CD4-positive, alpha-beta T cell treated with Interleukin-21 for 1 hour (primary cell): ENCODE results near the gene UST.

Experiments used
- DNase-seq: peaks from one replicate; pipeline ENCODE4 v3.0.0-alpha.2; 2020

The UST gene

GRCh38 chr6:148746363-148747144 is at the start of gene UST:
Gene UST, plus strand, starts transcription at chr6:148747030. Its CDS starts 401 bp downstream, at chr6:148747431.
- peak; percentile 78 for DNase-seq

- DNase-seq, result no peak
Measured at GRCh38 chr6:148697895-148698440, 48.9 kb upstream of the UST start.

GRCh38 chr6:148698671-148699180 is 48.1 kb upstream of the UST start:
- no peak for DNase-seq

DNA sequence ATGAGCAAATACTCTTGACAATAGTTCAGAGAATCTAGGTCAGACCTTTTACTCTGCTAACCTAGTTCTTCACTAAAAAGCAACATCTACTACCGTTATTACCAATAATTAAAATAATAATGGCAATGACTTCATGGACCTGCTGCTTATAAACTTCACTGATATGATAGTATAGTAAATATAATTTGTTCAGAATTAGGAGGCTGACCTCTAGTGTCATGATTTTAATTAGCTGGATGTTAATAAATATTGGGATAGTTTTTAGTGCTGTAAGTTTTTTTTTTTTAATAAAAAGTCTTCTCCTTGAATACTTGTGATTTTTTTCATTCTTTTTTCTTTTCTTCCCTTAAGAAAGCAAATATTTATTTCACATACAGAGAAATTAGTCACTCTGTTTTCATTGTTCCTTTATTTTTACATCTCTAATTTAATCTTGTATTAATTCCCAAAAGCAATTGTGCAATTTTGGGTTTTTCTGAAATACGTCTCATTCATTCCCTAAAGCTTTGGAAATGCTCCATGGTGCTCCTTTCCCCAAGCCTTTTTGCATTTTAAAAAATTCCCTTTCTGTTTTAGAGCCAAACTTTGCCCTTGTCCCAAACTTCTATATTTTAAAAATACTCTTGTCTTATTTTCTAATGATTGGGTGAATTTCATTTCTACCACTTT is 46.6 kb upstream of the UST start:
- no peak for DNase-seq

DNA sequence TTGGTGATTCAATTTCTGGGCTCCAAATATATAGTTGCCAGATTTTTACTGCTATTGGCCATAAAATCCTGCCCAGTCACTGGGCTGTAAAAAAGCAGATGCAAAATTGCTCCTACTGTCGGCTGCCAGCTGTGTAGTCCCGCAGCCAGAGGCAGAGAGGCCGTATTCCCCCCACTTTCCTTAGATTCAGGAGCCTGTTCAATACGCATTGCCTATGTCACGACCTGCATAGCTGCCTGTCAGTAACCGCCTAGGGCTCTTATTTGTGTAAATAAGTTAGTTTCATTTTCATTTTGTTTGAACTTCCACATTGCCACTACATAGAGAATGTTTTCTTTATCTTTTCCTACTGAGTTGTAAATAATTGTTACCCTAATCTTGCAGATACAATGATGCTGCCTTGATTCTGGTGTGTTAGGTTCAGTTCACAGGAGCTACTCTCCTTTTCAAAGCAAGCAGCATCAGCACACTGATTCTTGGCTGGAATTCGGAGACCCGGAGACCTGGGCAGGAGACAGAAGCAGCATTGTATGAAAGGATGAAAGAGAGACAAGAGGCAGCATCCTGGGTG is 46.0 kb upstream of the UST start:
- DNase-seq, result peak; percentile 52

- no peak for DNase-seq
Measured at GRCh38 chr6:148701375-148701774, 45.5 kb upstream of the UST start.

- no peak for DNase-seq
Measured at GRCh38 chr6:148703900-148704299, 42.9 kb upstream of the UST start.

DNA sequence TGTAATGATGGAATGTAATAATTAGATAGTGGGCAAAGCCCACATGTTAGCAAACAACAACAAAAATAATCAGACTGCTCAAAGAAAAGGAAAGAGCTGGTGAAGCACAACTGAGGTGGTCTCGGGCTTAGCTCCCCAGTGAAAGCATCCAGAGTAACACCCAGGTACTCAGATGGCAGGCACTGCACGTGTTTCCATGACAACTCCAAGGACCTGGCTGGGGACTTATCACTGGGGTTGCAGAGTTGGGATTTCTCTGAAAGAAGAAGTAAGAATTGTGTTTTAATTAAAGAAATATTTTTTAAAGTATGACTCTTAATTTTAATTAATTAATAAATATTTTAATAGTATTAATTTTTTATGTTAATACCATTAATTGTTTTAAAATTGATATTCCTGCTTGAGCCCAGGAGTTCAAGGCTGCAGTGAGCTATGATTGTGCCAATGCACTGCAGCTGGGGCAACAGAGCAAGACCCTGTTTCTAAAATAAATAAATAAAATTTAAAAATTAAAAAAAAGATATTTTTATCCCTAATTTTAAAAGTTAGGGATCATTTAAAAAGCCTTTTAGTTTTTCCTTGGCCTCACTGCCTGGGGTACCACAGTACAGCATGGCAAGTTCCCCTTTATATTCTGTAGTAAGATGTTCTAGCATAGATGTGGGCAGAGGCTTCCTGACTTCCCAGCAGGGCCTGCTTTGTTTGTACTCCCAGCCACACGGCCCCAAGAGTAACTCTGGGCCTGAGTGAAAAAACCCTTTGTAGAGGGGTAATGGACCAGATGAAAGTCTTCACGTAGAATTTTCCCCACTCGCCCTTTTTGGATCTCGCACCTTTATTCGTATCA is 42.2 kb upstream of the UST start:
- no peak for DNase-seq

DNA sequence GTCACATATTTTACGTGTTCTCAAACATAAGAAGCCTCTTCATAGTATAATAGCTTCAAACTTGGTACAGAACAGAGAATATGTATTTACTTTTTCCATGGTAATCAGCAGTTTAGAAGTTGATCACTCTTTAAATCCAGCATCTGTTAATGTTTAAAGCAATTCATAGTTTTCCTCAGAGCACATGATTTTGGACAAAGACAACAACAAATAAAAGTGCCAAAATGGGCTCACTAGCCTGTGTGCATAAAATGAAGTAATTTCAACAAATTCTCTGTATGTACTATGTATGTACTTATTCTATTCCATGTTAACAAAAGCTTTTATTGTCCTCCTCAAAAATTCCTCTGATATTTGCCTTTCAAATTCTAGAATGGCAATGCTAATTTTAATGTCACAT is 38.1 kb upstream of the UST start:
- no peak for DNase-seq

DNA sequence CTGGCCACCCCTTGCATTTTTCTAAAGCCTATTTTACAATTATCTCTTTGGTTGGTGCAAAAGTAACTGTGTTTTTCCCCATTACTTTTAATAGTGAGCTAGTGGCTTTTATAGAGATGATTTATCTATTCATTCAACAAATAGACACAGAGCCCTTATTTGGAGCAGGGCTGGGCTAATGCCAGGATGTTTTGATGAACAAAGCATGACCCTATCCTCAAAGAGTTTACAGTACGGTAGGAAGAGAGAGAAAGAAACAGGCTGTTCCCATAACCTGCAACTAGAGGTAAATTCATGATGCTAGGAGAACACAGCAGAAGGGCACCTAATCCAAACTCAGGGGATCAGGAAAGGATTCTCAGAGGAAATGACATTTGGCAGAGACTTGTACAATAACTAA is 37.3 kb upstream of the UST start:
- DNase-seq, result no peak

- DNase-seq, result no peak
Measured at GRCh38 chr6:148711833-148712654, 34.8 kb upstream of the UST start.

DNA sequence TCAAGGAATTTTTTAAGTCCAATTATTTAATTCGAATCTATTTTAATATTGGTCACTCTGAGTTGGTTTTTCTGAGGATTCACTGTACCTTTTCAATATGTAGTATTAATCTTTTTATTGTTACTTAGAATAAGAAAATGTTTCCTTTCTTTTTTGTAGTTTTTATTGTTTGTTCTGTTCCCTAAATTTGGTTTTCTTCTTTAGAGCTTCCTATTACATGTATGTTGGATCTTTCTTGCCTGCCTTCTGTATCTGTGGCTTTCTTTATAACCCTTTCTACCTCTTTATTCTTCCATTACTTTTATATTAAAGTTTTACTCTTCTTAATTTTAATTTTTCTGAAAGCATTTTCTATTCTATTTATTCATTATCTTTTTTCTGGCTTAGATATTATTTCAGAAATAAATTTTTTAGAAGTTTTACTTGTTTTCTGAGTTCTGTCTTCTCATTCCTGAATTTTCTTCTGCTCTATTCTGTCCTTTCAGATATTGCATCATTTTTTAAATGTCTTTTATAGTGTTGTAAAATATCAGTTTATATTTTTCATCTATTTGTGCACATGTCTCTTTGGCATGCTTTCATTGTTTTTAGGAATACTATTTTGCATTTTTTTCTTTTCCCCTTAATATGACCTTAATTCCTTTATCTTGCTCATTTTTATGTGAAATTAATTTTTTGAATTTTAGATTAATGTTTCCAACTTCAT is 33.6 kb upstream of the UST start:
- no peak for DNase-seq

GRCh38 chr6:148713921-148714320 is 32.9 kb upstream of the UST start:
- DNase-seq, result no peak

- no peak for DNase-seq
Measured at GRCh38 chr6:148716811-148717210, 30.0 kb upstream of the UST start.

GRCh38 chr6:148720406-148720805 is 26.4 kb upstream of the UST start:
- DNase-seq, result no peak

- DNase-seq, result no peak
Measured at GRCh38 chr6:148720897-148721296, 25.9 kb upstream of the UST start.

- no peak for DNase-seq
Measured at GRCh38 chr6:148723484-148723883, 23.3 kb upstream of the UST start.

- DNase-seq, result no peak
Measured at GRCh38 chr6:148724428-148724827, 22.4 kb upstream of the UST start.

DNA sequence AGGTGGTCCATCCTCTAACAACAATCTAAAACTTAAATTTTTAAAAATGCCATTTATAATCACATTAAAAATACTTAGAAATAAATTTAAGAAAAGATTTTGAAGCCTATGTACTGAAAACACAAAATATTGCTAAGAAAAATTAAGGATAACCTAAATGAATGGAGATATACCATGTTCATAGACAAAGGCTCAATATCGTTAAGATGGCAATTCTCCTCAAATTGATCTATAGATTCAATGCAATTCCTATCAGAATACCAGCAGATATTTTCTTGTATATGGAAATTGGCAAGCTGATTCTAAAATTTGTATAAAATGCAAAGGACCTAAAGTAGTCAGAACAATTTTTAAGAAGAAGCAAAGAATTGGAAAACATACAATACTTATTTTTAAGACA is 19.7 kb upstream of the UST start:
- DNase-seq, result no peak

- DNase-seq, result no peak
Measured at GRCh38 chr6:148735989-148736388, 10.8 kb upstream of the UST start.

- no peak for DNase-seq
Measured at GRCh38 chr6:148736774-148737412, 9.9 kb upstream of the UST start.
